Measurements from ENCODE around the gene UBA6. TPM values are rescaled to one million over a fixed set of nuclear protein-coding genes. Genes with fewer than 3 reads are reported as not detected.

The UBA6 gene
- total RNA-seq: 152 and 265 TPM in 2 replicates

DNA sequence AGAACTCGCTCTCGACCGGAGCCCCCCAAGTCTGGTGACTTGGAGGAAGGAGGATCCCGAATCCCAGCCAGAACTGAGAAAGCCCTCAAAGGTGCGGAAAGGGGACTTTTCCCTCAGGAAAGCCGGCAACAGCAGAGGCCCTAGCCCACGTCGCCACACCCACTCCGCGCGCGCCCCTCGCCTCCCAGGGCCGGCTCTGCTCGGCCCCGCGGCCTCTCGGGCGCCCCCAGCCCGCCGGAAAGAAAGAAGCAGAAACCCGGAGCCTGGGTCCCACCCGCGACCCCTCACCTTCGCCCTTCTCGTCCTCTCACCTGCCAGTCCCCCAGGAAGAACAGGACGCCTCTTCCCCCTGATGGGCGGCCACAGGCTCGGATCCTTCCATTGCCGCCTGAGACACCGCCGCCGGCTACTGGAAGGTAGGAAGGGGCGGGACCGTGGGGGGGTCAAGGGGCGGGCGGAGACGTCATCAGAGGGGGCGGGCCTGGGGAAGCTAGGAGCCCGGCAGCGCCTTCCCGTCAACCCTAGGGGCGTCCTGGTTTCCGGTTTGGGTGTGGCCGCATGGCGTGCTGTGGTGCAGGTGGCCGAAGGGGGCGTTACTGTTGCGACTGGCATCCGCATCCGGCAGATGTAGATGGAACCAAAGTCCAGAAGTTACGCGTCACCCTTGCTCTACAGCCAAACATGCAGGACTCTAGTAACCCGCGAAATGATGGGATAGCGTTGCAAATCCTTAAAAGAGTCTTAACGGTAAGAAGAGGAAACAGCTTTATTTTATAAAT is at the start of gene UBA6:
UBA6 (minus strand) TSS at position 418 of the 779 bp plus-strand sequence; CDS start at position 382, 36 bp downstream.

Small RNA genes within 50 kb of the gene (small RNA-seq; reads per million reads assigned to genes)
- gene AC096720.1: not detected
- gene RF00091: not detected

Other genes starting within 250 kb of the UBA6 start
- 17.1 and 23.7 TPM in 2 replicates for gene CENPC, start 155.7 kb downstream of the UBA6 start, total RNA-seq
- gene STAP1, start 142.4 kb downstream of the UBA6 start, total RNA-seq: not detected in 2 replicates
- not detected in 2 replicates for gene GNRHR, start 53.2 kb upstream of the UBA6 start, total RNA-seq
- not detected in 2 replicates for gene TMPRSS11D, start 182.8 kb upstream of the UBA6 start, total RNA-seq

Measured in hair follicle dermal papilla cell (primary cell).